Inferior parietal cortex (tissue), 1 donor: ENCODE measurements around the gene TMEM167A.
"Not testable (repeated sequence)": the region's sequence is repeated elsewhere in the genome, so short reads cannot be mapped to it uniquely, and the experiment has no call there.

Experiments
- DNase-seq: peaks from one replicate; pipeline ENCODE4 v3.0.0-alpha.2; 2016; ENCODE audit errors: extremely low spot score

Gene TMEM167A

GRCh38 chr5:83090169-83090568 is 13.0 kb upstream of the TMEM167A start:
- DNase-seq: no peak

DNA sequence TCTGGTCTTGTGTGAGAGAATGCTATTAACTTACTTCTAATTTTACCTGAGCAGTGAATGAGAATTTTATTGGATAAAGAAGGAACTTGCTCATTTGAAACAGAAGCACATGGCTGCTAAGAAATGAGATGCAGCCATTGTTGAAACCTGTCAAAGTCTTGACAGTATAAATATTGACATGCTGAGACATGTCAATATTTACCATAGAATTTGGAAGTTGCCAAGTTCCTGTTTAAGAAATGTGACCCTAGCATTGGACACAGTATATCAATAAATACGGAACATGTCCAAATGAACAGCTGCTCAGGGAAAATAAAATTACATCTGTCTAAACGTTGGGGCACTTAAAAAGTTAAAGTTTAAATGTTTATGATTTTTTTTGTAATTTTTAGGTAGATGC is 7.9 kb upstream of the TMEM167A start:
- DNase-seq: no peak

DNA sequence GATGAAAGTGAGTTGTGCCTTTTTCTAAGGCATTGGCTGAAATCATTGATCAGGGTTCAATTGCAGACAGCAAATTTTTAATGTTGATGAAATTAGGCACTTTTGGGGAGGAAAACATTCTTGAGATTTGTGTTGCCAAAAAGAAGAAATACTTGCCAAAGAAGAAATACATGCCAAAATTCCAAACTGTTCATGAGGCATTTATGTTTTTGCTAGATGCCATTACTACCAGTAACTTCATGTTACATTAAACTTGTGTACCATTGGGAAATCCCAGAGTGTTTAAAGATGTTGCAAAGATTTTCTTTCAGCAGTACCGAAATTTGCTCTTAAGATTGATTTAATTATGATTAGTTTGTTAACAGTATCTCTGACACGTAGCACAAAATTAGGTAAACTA is 7.1 kb upstream of the TMEM167A start:
- DNase-seq: no peak

DNA sequence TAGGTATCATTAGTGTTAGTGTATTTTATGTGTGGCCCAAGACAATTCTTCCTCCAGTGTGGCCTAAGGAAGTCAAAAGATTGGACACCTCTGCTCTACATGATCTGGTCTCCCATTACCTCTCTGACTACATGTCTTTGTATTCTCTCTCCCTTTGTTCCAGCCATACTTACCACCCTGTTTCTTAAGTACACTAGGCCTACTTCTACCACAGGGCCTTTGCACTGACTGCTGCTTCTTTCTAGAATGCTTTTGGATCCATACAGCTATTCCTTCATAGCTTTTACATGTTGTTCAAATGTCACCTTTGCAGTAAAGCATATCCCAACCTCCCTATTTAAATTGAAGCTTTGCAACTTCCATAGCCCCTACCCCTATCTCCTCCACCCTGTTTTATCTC is 5.6 kb upstream of the TMEM167A start:
- no peak for DNase-seq

DNA sequence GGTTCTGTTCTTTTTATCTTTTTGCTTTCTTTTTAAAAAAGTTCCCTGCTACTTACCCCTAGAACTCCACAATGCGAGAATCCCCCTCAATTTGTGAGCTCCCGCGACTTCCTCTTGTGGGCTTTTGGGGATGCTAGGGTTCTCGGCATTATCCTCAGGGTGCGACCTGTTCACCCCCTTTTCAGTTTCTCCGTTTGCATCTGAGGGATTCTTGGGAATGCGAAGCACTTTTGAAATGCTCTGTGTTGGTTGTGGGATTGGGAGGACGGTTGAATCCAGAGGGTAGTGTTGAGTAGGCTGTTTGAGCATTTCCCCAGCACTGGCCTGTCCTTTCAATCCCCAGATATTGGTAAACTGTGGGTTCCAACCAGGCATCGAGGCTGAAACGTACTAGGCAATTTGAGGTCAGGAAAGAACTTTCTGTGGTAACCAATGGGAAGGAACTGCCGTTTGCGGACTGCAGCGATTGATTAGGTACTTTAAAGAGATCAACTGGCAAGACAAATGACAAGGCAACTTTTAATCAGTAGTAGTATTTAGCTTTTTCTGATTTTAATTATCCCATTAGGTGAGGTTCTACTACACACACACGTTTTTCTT is 568 bp upstream of the TMEM167A start:
- no peak for DNase-seq

DNA sequence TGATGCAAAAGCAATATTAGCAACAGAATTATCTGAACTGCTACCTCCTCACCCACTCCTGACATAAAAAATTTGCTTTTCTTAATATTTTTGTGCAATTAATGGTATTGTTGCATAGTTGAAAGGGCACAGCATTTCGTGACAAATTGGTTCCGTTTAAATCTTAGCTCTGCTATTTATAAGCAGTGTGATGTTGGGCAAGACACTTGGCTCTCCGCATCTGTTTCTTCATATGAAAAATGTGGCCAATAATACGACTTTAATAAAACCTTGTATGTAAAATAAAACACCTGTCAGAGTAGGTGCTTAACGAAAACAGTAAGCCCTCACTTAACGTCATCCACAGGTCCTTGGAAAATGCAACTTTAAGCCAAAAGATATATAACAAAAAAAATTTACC is 4.2 kb downstream of the TMEM167A start:
- no peak for DNase-seq

GRCh38 chr5:83071286-83072051 is 5.7 kb downstream of the TMEM167A start:
- no peak for DNase-seq

DNA sequence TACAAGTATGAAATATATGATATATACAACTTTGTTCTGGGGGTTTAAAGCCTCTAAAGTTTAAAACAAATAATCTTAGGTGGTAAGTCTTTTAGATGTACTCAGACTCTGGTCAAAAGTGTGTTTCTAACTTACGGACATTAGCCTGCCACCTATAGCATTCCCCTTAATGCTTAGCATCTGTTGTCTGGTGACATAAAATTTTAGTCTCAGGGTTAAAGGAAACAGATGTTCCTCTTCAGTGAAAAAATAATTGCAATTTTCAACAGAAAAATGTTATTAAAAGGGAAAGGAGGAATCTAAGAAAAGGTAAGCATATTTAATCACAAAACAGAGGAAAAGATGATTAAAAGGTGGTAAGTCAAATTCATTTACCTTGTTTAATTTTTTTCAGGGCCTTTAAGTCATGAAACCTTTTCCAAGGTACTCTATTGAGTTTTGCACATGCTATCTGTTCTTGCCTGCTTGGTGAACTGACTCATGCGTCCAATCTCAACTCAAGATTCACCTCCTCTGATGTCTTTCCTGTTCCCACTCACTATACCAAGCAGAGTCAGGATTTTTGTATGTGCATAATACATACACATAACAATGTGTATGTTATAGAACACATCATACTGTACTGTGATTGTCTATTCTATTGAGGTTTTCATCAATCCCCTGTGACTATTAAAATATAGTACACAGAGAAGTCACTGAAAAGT is 7.9 kb downstream of the TMEM167A start:
- no peak for DNase-seq

- not testable (repeated sequence) for DNase-seq
Observed at GRCh38 chr5:83067377-83067776, 9.8 kb downstream of the TMEM167A start.

DNA sequence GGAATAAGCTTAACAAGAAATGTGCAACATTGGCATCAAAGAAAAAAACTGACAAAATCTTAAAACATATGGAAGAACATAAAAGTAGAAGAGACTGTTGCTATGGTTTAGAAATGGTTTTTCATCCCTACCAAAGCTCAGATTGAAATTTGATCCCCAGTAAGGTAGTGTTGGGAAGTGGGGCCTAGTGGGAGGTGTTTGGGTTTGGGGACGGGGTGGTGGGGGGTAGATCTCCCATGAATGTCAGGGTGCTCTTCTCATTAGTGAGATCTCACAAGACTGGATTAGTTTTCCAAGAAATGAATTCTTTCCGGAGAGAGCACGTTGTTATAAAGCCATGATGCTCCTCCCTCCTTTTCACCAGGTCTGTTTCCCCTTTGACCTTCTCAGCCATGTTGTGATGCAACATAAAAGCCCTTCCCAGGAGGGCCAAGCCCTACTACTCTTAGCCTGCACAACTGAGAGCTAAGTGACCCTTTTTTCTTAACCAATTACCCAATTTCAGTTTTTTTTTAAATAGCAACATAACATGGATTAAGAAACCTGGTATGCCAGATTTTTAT is 10.6 kb downstream of the TMEM167A start:
- DNase-seq: no peak

DNA sequence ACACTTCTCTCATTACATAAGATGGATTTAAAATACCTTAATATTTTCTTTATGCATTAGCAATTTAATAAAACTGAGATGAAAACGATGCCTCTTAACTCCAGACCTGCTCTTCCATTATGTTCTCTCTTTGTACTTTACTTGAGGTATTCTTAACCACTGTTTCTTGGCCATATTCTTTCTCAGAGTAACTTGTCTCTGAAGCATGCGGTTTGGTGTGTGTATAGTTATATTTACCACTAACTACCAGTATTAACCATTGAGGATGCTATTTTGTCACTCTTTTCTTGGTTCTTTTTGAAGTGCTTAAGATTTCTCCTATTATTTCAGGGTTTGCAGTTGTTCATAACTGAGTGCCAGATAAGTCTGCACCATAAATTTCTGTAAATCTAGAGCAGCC is 17.9 kb downstream of the TMEM167A start:
- no peak for DNase-seq

DNA sequence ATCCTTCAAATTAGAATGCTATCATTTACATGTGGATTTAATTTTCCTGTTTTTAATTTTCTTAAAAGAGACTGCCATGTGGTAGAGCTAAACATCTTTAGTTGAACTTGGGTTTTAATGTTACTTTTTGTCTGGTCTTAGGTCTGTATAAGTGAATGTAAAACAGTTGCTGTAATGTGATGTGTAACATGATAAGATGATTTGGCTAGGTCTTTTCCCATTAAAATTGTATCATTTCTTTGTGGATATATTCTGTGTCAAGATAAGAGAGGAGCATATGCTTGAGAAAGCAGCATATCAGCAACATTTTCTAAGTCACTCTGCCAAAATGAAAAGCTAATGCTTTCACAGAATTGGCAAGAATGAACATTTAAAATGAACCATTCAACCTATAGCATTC is 18.5 kb downstream of the TMEM167A start:
- no peak for DNase-seq

GRCh38 chr5:83055166-83055565 is 22.0 kb downstream of the TMEM167A start:
- no peak for DNase-seq

DNA sequence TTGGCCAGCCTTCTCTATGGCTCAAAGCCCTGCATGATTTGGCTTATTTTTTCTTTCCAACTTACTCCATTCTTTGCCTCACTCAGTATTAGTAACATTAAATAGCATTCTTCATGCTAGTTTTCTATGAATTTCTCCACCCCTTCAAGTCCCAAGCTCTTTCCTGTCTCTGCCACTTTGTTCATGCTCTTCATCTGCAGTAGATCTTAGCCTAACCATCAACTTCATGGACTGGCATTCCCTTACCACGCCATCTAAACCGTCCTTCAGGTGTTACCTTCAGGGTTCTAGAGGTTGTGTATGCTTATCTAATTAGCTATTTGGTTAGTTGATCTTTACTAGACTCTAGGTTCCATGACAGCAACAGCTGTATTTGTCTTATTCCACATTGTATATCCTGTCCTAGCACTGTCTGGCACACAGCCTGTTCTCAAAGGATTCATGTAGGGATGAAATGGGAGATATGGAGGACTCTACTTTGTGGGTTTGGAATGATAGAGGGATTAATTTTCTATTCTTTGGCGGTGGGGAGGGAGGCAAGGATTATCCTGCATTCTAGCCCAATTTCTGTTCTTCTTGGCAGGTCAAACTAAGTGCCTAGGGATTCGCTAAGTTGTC is 26.4 kb downstream of the TMEM167A start:
- DNase-seq: no peak

DNA sequence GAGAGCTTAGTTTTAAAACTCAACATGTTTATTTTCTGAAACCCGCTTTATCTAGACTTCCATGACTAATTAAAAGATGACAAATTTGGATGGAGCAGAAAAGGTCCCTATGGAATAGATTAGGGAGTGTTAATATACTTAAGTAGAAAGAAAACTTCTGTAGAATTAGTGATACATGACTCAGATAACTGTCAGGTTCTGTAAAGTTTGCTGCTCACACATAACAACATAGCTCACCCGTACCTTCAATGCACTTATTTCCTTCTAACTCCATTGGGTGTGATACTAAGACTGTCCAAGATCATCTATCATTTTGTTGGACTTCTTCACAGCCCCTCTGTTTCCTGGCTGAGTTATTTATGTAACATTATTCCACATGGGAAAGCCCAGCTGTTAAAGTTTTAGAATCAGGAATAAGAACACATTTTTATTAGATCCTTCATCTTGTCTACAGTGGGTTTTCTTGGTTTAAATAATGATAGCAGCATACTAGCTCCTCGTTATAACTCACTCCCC is 27.8 kb downstream of the TMEM167A start:
- no peak for DNase-seq

GRCh38 chr5:83048811-83049210 is 28.4 kb downstream of the TMEM167A start:
- DNase-seq: no peak

GRCh38 chr5:83048277-83048676 is 28.9 kb downstream of the TMEM167A start:
- no peak for DNase-seq

DNA sequence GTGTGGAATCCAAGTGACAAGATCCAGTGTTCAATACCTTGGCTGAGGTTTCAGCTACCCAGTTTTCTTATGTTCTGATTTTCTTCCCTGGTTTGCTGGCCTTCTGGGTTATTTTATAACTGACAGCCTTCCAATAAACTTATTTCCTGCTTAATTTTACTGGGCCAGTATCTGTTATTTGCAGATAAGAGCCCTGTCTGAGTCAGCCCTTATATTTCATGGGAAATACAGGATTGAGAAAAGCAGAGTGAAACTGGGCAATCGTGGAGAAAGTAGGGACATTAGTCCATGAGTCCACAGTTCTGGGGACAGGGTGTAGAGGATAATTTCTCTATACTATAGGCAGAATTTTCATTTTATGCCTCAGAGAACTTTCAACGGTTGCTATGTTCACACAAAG is 32.3 kb downstream of the TMEM167A start:
- no peak for DNase-seq

DNA sequence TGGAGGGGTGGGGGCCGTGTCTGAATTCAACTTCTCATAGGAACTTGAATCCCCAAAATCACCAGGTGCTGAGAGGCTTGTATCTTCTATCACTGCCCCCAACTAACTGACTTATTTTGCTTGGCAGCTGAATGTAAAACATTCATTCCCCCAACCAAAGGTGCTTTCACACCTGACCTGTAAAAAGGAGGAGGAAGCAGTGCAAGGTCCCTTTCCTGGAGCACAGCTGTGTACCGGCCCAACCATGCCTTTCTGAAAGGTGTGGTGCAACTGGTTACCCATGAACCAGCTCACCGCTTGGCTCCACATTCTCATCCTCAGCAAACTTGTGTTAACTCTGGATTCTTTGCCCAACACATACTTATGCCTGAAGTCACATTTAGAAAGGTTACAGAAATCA is 34.7 kb downstream of the TMEM167A start:
- no peak for DNase-seq

GRCh38 chr5:83038924-83039323 is 38.3 kb downstream of the TMEM167A start:
- no peak for DNase-seq

DNA sequence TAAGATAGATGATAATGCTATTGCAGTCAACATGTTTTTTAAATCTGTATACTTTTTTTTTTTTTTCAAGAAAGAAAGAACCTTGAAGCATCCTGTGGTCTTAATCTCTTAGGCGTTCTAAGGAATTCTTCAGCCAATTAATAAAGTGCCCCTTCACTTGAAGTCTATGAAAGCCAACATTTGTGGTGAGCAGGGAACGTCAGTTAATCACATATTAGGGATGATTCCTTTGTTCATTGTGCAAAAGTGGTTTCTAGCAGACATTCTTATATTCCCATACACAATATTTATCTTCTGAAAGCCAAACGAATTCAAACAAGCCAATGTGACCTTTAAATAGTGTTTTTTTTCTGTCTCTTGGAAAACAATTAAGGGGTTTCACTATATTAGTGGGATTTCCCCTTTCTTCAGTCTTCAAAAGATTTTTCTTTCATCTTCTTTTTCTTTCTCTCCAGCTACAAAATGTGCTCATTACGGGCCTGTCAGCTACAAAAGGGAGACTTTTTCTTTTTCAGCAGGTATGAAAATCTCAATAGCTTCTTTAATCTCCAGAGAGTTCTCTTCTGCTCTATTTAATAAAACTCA is 40.1 kb downstream of the TMEM167A start:
- DNase-seq: no peak
